HL-60 (cell line): ENCODE data around the gene SLC17A9.

Experiments used
- DNase-seq, 2 experiments: peaks; one replicate each; pipeline ENCODE4 v3.0.0-alpha.2; 2010 to 2020; ENCODE audit warnings: low read depth in 1 of 2, low spot score in 1 of 2
- H3K27ac ChIP-seq: fragments of 250-450 bp; sonication (Bioruptor Pico); replicated peaks from 2 replicates; pipeline ENCODE4 v1.5.1; 2020; ENCODE audit warnings: mild to moderate bottlenecking, moderate library complexity
- H3K27me3 ChIP-seq: fragments of 250-450 bp; sonication (Bioruptor Pico); 2 replicates; pipeline ENCODE4 v1.5.1; 2021; ENCODE audit warnings: mild to moderate bottlenecking, moderate library complexity; ENCODE audit not compliant: insufficient read depth, poor library complexity, severe bottlenecking
- H3K4me3 ChIP-seq: replicated peaks from 2 replicates; pipeline ENCODE4 v1.5.1; 2011; ENCODE audit warnings: mild to moderate bottlenecking, control low read depth, low read length; ENCODE audit not compliant: insufficient read depth
- GABPA ChIP-seq: IDR thresholded peaks from 2 replicates; pipeline ENCODE4 v1.6.1; 2012; ENCODE audit warnings: low read depth
- POLR2AphosphoS5 ChIP-seq: IDR thresholded peaks from 2 replicates; pipeline ENCODE4 v1.6.1; 2012; ENCODE audit warnings: low read depth
- SPI1 ChIP-seq: IDR thresholded peaks from 2 replicates; pipeline ENCODE4 v1.6.1; 2012; ENCODE audit warnings: low read depth, mild to moderate bottlenecking, borderline replicate concordance
- TF ChIP-seq, protein P1 (sequence below): IDR thresholded peaks from one replicate; pipeline ENCODE4 v1.5.1; 2011; ENCODE audit warnings: low read length, control low read depth, inconsistent platforms; ENCODE audit not compliant: insufficient read depth
- TF ChIP-seq, protein P2 (sequence below): IDR thresholded peaks from 2 replicates; pipeline ENCODE4 v1.6.1; 2012; ENCODE audit warnings: low read depth; ENCODE audit not compliant: insufficient replicate concordance

SLC17A9 gene

DNA sequence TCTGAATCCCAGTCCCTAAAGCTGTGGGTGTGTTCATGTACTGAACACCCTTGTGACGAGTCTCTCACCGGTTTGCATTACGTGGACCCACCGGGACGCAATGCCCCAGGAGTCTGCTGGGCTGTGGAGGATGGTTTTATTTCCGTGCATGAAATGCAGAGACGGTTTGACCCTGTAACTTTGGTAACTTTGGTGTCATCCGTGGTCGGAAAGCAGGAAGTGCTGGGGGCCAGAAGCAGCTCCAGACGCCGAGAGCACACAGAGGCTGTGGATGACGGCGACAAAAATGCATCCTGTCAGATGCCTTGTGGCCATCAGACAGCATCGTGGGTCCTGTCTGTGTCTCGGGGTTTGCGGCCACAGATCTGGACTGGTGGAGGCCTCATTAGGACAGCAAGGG lies 47.1 kb downstream of the SLC17A9 start:
- no peak overlapping the region for H3K27ac ChIP-seq
- DNase-seq, result peak in 1 of 2 experiments; percentile 36

DNA sequence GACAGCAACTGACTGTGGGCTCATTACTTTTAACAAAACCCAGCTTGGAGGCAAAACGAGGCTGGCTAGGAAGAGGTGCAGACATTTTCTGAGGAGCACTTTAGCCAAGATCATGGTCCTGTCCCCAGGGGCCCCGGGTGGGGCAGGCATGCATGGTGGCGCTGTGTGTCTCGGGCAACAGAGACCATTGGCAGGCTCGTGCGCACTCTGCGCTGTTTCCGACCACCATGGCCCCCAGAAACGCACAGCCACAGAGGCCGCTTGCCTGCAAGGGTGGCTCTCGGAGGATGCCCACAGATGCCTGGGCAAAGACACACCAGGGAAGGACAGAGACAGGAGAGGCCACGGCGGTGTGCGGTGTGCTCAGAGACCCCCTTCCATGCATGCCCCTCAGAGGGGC lies 47.5 kb downstream of the SLC17A9 start:
- DNase-seq, result no peak
- Histone ChIP-seq H3K27me3 (peaks cover 40% of the 10 kb centered on the region), H3K4me3 (no peak overlapping the region), H3K27ac (no peak overlapping the region)
- no peak for TF ChIP-seq POLR2AphosphoS5
- no peak for TF ChIP-seq GABPA
- TF ChIP-seq SPI1, result no peak

More for the DNA sequence above, 47.1 kb downstream of the SLC17A9 start:
- TF ChIP-seq SPI1 (peak; percentile 35; the same call in 1 of the 2 replicates), POLR2AphosphoS5 (no peak)
- TF ChIP-seq, protein P1, sequence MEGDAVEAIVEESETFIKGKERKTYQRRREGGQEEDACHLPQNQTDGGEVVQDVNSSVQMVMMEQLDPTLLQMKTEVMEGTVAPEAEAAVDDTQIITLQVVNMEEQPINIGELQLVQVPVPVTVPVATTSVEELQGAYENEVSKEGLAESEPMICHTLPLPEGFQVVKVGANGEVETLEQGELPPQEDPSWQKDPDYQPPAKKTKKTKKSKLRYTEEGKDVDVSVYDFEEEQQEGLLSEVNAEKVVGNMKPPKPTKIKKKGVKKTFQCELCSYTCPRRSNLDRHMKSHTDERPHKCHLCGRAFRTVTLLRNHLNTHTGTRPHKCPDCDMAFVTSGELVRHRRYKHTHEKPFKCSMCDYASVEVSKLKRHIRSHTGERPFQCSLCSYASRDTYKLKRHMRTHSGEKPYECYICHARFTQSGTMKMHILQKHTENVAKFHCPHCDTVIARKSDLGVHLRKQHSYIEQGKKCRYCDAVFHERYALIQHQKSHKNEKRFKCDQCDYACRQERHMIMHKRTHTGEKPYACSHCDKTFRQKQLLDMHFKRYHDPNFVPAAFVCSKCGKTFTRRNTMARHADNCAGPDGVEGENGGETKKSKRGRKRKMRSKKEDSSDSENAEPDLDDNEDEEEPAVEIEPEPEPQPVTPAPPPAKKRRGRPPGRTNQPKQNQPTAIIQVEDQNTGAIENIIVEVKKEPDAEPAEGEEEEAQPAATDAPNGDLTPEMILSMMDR, result no peak
- Histone ChIP-seq H3K4me3 (no peak overlapping the region), H3K27me3 (peaks cover 35% of the 10 kb centered on the region)

DNA sequence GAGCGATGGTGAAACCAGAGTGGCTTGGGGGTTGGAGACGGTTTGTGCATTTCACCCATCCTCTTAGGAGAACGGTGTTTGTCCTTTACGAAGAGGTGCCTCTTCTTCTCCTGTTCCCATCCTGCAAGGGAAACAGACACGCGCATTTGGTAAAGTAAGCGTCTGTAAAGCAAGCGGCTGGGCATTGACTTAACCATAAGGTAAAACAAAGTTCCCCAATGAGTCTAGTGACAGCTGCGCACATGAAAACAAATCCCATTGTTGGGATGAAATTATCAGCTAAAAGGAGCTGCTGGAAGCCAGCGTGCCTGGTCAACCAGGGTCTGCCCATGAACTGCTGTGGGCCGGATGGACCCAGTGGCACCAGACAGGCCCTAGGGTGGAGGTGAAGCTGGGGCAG lies 48.4 kb downstream of the SLC17A9 start:
- H3K27ac ChIP-seq, result no peak overlapping the region
- no peak for TF ChIP-seq SPI1
- TF ChIP-seq, protein P2, sequence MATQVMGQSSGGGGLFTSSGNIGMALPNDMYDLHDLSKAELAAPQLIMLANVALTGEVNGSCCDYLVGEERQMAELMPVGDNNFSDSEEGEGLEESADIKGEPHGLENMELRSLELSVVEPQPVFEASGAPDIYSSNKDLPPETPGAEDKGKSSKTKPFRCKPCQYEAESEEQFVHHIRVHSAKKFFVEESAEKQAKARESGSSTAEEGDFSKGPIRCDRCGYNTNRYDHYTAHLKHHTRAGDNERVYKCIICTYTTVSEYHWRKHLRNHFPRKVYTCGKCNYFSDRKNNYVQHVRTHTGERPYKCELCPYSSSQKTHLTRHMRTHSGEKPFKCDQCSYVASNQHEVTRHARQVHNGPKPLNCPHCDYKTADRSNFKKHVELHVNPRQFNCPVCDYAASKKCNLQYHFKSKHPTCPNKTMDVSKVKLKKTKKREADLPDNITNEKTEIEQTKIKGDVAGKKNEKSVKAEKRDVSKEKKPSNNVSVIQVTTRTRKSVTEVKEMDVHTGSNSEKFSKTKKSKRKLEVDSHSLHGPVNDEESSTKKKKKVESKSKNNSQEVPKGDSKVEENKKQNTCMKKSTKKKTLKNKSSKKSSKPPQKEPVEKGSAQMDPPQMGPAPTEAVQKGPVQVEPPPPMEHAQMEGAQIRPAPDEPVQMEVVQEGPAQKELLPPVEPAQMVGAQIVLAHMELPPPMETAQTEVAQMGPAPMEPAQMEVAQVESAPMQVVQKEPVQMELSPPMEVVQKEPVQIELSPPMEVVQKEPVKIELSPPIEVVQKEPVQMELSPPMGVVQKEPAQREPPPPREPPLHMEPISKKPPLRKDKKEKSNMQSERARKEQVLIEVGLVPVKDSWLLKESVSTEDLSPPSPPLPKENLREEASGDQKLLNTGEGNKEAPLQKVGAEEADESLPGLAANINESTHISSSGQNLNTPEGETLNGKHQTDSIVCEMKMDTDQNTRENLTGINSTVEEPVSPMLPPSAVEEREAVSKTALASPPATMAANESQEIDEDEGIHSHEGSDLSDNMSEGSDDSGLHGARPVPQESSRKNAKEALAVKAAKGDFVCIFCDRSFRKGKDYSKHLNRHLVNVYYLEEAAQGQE, result no peak
- no peak for TF ChIP-seq POLR2AphosphoS5
- TF ChIP-seq, protein P1, result no peak
- TF ChIP-seq GABPA, result no peak
- H3K4me3 ChIP-seq, result no peak overlapping the region
- DNase-seq, result no peak
- H3K27me3 ChIP-seq, result peaks cover 49% of the 10 kb centered on the region

DNA sequence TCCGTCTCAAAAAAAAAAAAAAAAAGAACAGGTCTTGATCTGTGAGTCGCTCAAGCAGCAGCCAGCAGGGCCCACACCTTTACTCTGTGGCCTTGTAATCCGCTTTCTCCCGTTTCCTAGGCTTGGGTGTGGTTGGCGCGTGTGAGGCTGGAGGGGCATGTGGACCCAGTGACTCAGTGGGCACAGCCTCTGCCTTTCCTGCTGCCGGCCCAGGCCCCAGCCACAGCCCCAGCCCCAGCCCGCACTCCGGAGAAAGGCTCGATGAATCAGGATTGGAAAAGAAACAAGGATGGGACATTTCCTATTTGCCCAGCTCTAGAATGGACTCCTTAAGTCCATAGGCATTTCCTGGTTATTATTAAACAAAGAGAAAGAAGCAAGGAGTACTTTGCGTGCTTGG lies 50.0 kb downstream of the SLC17A9 start:
- Histone ChIP-seq H3K27ac (no peak overlapping the region), H3K27me3 (peaks cover 54% of the 10 kb centered on the region), H3K4me3 (no peak overlapping the region)
- TF ChIP-seq POLR2AphosphoS5 (no peak), GABPA (no peak), SPI1 (no peak)
- TF ChIP-seq, protein P1, result no peak
- TF ChIP-seq, protein P2, result no peak
- no peak for DNase-seq
